Parathyroid adenoma (tissue), 2 donors: ENCODE measurements around the gene RNF144B.

Source experiments
- H2AFZ ChIP-seq: fragments of 300-600 bp; sonication (generic); one replicate; pipeline ENCODE4 v1.7.0; 2017; ENCODE audit warnings: antibody characterized with exemption, mild to moderate bottlenecking
- H3K27ac ChIP-seq: fragments of 300-600 bp; sonication (generic); one replicate; pipeline ENCODE4 v1.7.0; 2017
- H3K27me3 ChIP-seq: fragments of 300-600 bp; sonication (generic); one replicate; pipeline ENCODE4 v1.7.0; 2017; ENCODE audit warnings: low read length; ENCODE audit not compliant: control insufficient read depth, insufficient read depth
- H3K36me3 ChIP-seq: fragments of 300-600 bp; sonication (generic); one replicate; pipeline ENCODE4 v1.7.0; 2017; ENCODE audit warnings: low read length; ENCODE audit not compliant: control insufficient read depth, insufficient read depth
- H3K4me1 ChIP-seq: fragments of 300-600 bp; sonication (generic); one replicate; pipeline ENCODE4 v1.7.0; 2017; ENCODE audit warnings: control low read depth
- H3K4me2 ChIP-seq: fragments of 300-600 bp; sonication (generic); one replicate; pipeline ENCODE4 v1.7.0; 2017; ENCODE audit warnings: low read length
- H3K4me3 ChIP-seq: fragments of 300-600 bp; sonication (generic); one replicate; pipeline ENCODE4 v1.7.0; 2017; ENCODE audit warnings: low read depth, low read length
- H3K79me2 ChIP-seq: fragments of 300-600 bp; sonication (generic); one replicate; pipeline ENCODE4 v1.7.0; 2017; ENCODE audit warnings: control low read depth
- H3K9ac ChIP-seq: fragments of 300-600 bp; sonication (generic); one replicate; pipeline ENCODE4 v1.7.0; 2017; ENCODE audit warnings: mild to moderate bottlenecking
- H3K9me3 ChIP-seq: fragments of 300-600 bp; sonication (generic); one replicate; pipeline ENCODE4 v1.7.0; 2017; ENCODE audit warnings: low read length; ENCODE audit not compliant: control insufficient read depth
- TF ChIP-seq, protein P1 (sequence below): fragments of 300-600 bp; sonication (generic); IDR thresholded peaks from one replicate; pipeline ENCODE4 v1.7.0; 2017; ENCODE audit warnings: antibody characterized with exemption, mild to moderate bottlenecking
- donor health status: primary hyperparathyroidism.

The RNF144B gene

DNA sequence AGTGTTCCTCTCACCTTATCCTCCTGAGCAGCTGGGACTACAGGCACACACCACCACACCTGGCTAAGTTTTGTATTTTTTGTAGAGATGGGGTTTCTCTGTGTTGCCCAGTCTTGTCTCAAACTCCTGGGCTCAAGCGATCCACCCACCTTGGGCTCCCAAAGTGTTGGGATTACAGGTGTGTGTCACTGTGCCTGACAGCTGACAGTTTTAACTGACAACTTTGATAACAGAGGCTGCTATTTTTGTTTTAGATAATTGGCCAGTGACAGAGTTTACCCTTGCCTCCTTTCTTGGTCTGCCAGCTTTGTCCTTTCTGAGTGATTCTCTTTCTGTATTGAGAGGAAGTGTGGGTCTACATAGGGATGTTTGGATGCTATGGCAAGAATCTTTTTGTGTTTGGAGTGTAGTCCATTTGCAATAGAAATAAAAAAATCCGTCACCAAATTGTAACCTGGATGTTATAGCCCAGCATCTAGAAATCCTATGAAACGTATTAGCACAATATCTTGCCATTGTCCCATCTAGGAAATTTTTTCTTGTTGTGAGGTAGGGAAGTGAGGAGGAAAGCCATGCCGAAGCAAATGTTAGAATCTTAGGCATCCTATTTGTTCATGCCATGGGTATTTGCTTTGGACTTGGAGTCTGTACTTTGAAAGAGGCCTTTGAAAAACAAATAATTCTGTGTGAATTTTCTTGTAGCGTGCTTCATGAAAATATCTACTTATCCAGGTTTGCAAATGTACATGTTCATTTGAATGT is 80.8 kb downstream of the RNF144B start:
- Histone ChIP-seq H3K4me2 (no peak overlapping the region), H3K79me2 (no peaks in the 10 kb centered on the region), H3K27me3 (no peaks in the 10 kb centered on the region), H3K9me3 (no peaks in the 10 kb centered on the region), H2AFZ (no peak overlapping the region), H3K4me1 (no peaks in the 10 kb centered on the region), H3K9ac (no peak overlapping the region), H3K4me3 (no peak overlapping the region), H3K27ac (no peak overlapping the region), H3K36me3 (no peaks in the 10 kb centered on the region)
- TF ChIP-seq, protein P1, sequence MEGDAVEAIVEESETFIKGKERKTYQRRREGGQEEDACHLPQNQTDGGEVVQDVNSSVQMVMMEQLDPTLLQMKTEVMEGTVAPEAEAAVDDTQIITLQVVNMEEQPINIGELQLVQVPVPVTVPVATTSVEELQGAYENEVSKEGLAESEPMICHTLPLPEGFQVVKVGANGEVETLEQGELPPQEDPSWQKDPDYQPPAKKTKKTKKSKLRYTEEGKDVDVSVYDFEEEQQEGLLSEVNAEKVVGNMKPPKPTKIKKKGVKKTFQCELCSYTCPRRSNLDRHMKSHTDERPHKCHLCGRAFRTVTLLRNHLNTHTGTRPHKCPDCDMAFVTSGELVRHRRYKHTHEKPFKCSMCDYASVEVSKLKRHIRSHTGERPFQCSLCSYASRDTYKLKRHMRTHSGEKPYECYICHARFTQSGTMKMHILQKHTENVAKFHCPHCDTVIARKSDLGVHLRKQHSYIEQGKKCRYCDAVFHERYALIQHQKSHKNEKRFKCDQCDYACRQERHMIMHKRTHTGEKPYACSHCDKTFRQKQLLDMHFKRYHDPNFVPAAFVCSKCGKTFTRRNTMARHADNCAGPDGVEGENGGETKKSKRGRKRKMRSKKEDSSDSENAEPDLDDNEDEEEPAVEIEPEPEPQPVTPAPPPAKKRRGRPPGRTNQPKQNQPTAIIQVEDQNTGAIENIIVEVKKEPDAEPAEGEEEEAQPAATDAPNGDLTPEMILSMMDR, result no peak

- no peaks in the 10 kb centered on the region for H3K36me3 ChIP-seq
- H3K9me3 ChIP-seq, result no peaks in the 10 kb centered on the region
- H3K4me3 ChIP-seq, result no peak overlapping the region
- no peak overlapping the region for H3K27ac ChIP-seq
- H3K9ac ChIP-seq, result no peak overlapping the region
- H3K27me3 ChIP-seq, result no peaks in the 10 kb centered on the region
- H2AFZ ChIP-seq, result no peak overlapping the region
- no peak overlapping the region for H3K4me2 ChIP-seq
- TF ChIP-seq, protein P1, result no peak
- H3K4me1 ChIP-seq, result no peaks in the 10 kb centered on the region
- no peaks in the 10 kb centered on the region for H3K79me2 ChIP-seq
Observed at GRCh38 chr6:18468503-18468843, 81.3 kb downstream of the RNF144B start.

DNA sequence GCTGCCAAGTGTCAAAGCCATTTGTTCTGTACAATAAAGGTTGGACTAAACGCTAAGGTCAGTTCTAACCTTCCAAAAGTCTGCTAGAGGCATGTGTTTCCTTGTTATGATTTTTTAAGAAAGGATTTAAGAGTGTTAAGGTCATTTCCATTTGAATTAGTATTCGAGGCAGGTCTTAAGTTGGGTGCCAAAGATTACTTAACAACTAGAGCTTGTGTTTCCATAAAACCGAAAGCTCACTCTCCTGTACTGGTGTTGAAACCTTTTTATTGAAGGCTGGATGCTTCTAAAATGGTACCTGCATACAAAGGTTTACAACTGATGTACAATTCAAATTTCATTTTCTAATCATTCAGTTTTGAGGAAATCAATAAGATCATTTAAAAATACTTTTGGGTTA is 82.4 kb downstream of the RNF144B start:
- Histone ChIP-seq H3K27ac (no peak overlapping the region), H2AFZ (no peak overlapping the region), H3K79me2 (no peaks in the 10 kb centered on the region), H3K4me3 (no peak overlapping the region), H3K36me3 (no peaks in the 10 kb centered on the region), H3K9me3 (no peaks in the 10 kb centered on the region), H3K9ac (no peak overlapping the region), H3K4me1 (no peaks in the 10 kb centered on the region), H3K27me3 (no peaks in the 10 kb centered on the region), H3K4me2 (no peak overlapping the region)
- TF ChIP-seq, protein P1, result no peak

GRCh38 chr6:18471232-18471964 is 84.2 kb downstream of the RNF144B start:
- Histone ChIP-seq H3K4me2 (no peak overlapping the region), H3K4me1 (no peaks in the 10 kb centered on the region), H3K4me3 (no peak overlapping the region), H3K79me2 (no peaks in the 10 kb centered on the region), H2AFZ (no peak overlapping the region), H3K27me3 (no peaks in the 10 kb centered on the region), H3K27ac (no peak overlapping the region), H3K9me3 (no peaks in the 10 kb centered on the region), H3K36me3 (no peaks in the 10 kb centered on the region), H3K9ac (no peak overlapping the region)
- TF ChIP-seq, protein P1, result no peak

DNA sequence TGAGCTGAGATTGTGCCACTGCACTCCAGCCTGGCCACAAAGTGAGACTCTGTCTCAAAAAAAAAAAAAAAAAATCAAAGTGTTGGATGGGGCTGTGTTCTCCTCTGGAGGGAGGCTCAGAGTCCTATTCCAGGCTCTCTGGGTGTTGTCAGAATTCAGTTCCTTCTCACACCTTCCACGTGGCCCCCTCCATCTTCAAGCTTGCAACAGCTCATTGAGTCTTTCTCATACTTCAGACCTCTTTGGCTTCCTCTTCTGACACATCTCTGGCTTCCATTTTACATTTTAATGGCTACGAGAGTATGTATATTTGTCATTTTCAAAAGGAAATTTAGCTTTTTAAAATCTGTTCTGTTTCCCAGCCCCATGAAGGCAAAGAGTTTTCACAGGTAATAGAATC is 85.8 kb downstream of the RNF144B start:
- H3K9ac ChIP-seq, result no peak overlapping the region
- H3K4me1 ChIP-seq, result no peaks in the 10 kb centered on the region
- H3K4me2 ChIP-seq, result no peak overlapping the region
- TF ChIP-seq, protein P1, result no peak
- no peaks in the 10 kb centered on the region for H3K36me3 ChIP-seq
- H2AFZ ChIP-seq, result no peak overlapping the region
- H3K9me3 ChIP-seq, result no peaks in the 10 kb centered on the region
- H3K79me2 ChIP-seq, result no peaks in the 10 kb centered on the region
- H3K27me3 ChIP-seq, result no peaks in the 10 kb centered on the region
- no peak overlapping the region for H3K4me3 ChIP-seq
- no peak overlapping the region for H3K27ac ChIP-seq
